Activated CD8-positive, alpha-beta memory T cell treated with anti-CD3 and anti-CD28 coated beads, Interleukin-2, amount 50 U/mL, for 1 hour (primary cell): ENCODE results near the gene RASGRP4.

Source experiments
- DNase-seq: peaks from one replicate; pipeline ENCODE4 v3.0.0-alpha.2; 2020; ENCODE audit errors: extremely low read depth

RASGRP4 gene

DNA sequence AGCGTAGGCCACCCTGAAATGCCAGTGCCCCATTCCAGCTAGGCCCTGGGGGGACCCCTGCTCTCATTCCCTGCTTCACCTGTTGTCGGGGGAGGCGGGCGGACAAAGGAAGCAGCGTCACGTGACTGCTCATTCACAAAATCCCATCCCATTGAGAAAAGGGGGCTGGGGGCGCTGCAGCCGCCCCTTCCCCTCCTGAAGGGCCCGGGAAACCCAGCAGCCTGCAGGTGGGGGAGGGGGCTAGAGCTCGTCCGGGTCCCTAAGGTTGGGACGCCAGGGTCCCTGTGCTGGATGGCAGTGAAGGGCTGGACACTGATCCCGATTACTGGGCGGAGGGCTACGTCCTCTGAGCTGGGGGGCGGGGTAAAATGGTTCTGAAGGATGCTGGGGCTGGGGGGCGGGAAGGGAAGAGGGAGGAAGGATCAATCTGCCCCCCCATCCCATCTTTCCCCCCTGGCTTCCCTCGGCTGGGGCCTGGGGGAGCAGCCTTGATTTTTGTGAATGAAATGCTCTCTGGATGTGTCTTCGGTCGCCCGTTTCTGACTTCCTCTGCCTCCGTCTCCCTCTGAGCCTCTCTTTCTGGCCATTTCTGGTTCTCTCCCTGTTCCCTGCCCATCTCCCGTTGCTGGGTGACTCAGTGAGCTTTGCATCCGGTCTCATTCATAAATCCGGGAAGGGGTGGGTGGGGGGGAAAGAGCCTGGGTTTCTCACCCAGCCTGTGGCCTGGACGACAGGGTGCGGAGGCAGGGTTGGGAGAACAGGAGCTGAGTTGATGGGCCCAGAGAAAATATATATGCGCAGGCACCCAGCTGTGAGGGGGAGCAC lies 36.7 kb downstream of the RASGRP4 start:
- no peak for DNase-seq

DNA sequence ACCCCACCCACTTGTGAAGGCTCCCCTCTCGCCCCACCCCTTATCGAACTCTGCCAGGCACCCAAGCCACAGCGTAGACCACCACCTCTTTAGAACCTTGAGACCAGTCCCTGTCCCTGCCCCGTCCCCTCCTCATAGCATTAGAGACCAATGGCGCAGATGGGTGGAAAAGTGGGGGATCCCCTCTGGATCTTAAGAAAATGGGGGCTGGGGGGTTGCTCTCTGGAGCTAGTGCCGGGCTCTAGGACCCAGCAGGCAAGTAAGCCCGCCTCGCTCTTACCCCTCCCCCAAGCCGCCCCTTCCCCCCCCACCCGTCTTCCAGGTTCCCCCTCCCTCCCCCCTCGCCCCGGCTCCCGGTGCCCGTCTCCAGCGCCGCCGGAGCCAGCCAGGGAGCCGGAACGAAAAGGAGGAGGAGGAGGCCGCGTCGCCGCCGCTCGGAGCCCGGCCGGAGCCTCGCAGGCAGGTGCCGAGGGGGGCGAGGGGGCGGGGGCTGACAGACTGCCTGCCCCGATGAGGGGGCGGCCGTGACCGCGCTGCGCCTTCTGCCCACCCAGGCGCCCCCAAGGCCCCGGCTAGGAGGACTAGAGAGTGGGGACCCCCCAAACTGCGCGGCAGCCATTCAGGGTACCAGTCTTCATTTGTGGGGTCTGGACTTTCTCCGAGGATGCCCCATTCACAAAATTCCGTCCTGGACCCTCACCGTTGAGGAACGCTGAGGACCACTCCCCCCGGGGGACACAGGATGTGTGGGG lies 37.5 kb downstream of the RASGRP4 start, which contains the start of gene SPRED3:
TSS of gene SPRED3 (plus strand) at position 349 of the 752 bp plus-strand sequence. CDS start 1,606 bp downstream, outside the sequence.
- no peak for DNase-seq

DNA sequence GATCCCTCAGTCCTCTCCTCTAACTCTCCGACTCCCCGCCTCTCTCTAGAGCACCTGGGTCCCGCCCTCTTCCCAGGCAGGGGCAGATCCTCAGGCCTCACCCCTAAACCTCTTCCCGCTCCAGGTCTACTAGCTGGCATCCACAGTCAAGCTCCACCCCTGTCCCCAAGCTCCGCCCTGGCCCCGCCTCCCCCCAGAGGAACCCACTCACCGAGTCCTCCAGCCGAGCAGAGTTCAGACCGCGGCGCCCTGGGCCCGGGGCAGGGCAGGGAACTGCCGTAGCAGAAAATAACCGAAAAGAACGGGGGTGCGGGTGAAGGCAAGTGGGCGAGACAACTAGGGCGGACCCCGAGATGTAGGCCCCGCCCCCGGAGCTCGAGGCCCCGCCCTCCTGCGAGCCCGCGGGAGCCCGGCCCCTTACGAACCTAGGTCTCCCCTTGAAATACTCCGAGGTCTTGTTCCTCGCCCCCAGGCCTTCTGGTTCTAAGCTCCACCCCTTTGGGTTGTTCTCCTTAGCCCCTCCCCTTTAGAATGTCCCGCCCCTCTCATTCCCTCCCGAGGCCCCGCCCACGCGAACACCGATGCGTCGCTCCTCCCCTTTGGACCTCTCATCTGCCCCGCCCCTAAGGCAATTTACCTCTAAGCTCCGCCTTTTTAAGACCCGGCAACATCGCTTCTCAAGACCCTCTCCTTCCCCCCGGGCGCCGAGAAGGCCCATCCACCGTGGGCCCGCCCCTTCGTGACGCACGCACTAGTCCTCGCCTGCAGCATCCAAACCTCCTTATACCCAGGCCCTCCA lies 38.3 kb downstream of the RASGRP4 start, which contains the start of gene GGN:
TSS of gene GGN (minus strand) at position 485 of the 799 bp plus-strand sequence. CDS start 773 bp downstream, outside the sequence.
- peak; percentile 44 for DNase-seq

DNA sequence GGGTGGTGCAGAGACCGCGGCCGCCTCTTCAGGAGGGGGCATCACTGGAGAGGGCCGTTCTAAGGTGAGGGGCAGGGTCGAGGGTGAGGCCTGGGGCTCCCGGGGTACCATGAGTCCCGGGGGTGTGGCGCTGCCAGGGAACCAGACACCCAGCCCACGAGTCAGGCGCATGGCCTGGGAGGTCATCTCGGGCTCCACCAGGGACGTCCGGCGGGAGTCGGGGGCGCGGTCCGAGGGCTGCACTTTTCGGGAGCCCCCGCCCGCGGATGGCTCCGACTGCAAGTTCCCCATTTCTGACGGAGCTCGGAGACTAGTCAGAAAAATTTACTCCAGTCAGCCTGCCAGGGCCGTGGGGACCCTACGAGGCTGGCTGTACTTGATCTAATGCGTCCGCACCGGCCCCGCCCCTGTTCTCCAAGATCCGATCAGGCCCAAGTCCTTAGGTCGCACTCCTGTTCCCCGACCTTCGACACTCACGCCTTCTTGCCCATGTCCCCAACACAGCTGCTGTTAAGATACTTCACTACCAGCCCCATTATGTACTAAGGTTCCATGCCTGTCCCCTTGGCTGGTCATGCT lies 39.0 kb downstream of the RASGRP4 start:
- no peak for DNase-seq

DNA sequence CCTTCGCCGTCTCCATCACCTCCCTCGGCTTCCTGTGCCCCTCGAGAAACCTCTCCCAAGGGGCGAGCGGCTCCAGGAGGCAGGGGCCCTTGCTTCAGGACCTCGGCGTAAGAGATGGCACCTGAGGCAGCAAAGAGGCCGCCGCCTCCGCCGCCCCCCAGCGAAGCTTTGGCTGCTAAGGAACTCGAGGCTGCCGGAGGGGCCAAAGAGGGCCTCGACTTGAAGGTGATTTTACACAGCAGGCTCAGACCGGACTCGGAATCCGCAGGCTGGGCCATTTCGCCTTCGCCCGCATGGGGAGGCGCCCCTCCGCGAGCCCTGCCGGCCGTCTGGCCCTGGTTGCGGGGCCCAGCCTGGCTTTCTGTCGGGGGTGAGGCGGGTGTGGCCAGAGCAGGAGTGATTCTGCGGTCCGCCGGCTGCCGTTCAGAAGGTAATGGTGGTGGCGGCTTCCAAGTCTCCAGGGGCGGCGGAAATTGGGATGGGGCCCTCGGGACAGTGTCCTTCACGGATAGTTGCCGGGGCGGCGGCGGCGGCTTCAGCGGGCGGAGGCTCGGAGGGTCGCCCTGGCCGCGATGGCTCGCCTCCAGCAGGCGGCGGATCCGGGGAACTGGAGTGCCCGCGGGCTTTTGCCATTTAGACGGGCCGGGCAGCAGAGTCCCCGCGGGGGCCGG lies 39.6 kb downstream of the RASGRP4 start:
- DNase-seq, result no peak

DNA sequence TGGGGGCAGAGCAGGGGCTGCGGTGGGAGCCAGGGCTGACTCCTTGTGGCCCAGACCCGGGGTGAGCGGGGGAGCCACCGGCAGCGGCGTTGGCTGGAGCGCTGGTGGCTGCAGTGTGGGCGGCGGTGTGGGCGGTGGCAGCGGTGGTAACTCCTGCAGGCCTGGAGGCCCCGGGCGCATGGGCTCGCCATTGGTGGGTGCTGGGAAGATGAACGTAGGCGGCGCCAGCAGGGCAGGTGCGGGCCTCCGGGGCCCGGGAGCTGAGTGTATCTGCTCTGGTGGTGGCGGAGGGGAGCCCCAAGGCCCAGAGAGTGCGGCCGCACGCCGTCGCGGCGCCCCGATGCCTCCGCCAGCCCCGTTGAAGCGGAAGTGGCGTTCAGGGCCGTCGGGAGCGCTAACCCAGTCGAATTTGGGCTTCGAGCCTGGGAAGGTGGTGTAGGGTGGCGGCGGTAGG lies 40.2 kb downstream of the RASGRP4 start:
- DNase-seq, result no peak

DNA sequence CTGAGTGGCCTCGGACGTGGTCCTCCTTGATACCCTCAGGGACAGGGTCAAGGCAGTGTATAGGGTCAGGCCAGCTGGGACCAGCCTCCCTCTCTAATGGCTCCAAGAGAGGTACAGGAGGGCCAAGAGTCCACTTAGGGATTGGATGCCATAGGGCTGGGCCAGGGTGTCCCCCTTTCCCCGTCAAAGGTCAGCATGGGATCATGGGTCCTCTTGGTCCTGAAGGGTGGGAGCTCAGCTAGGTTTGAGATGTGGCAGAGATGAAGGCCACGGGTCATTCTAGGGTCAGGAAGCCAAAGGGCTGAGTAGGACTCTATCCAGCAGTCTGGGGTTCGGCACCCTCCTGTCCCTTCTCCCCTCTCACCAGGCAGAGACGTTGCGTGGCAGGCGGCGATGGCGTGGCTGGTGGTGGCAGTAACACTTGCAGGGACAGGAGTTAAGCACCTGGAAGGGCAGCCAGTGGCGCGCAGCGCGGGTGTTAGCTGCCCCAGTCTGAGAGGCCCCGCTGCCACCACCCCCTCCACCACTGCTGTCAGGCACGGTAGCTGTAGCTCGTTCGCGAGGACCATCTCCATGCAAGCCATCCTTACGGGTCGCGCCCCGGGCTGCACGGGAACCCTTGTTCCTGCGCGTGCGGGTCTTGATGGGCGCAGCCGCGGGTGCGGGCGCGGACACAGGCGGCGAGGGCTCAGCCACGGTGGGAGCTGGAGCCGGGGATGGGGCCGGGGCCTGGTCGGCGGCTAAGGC lies 40.8 kb downstream of the RASGRP4 start:
- no peak for DNase-seq

DNA sequence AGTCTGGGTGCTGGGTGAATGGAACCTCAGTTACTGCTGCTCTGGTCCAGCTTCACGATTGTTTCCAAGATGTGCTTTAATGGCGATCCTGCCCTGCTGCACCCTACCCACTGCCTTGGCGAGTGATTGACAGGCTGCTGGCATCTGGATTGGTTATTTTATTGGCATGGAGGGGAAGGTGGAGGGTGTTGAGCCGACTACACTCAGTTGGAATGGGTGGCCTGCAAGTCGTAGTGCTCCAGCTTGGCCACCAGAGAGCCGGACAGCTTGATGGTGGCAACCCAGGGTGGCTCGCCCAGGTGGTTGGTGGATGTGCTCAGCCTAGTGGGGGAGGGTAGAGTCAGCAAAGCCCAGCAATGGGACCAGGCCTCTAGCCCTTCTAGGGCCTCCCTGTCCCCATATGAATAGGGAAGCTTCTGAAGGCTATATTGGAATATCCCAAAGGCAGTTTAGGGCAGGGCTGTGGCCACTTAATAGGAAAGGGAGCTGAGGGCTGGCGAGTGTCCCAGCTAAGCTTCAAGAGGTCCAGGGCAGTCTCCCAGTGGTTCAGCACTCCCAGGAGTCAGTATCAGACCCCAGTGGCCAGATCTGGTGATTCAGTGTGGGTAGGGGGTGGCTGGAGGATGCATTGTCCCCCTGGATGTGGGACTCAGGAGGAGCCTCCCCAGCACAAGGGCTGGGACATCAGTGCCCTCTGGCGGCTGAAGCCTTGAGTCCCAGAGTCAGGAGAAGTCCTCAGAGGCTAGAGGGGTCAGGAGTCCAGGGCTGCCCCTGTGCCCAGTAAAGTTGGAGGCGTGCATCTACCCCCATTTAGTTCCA lies 41.6 kb downstream of the RASGRP4 start:
- DNase-seq, result no peak

DNA sequence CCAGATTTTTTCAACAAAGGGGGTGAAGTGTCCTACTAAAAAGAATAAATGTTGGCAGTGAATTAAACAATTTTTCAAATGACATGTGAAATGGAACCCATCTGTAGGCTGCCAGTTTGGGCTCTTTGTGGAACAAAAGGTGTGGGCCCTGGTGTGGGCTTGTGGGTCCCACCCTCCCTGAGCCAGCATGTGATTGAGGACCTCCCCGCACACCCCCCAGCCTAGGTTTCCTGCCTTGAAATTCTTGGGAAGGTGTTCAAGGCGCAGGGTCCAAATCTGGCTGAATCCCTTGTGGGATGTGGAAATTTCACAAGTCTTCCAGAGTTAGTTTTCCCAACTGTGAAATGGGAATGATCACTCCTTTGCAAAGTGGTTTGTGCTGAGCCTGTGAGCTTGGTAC lies 42.3 kb downstream of the RASGRP4 start:
- no peak for DNase-seq

DNA sequence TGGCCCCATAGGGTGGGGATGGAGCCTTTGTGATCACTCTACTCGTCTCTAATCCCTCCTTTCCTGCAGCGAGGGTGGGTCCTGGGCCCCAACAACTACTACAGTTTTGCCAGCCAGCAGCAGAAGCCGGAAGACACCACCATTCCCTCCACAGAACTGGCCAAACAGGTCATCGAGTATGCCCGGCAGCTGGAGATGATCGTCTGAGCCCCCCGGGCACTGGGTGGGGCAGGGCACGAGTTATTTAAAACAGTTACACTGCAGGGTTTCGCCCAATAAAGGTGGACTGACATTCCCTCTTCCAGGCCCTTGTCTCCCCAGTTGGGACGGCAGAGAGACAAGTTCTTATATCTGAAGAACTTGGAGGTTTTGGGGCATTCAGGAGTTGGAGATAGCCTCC lies 42.8 kb downstream of the RASGRP4 start:
- no peak for DNase-seq

DNA sequence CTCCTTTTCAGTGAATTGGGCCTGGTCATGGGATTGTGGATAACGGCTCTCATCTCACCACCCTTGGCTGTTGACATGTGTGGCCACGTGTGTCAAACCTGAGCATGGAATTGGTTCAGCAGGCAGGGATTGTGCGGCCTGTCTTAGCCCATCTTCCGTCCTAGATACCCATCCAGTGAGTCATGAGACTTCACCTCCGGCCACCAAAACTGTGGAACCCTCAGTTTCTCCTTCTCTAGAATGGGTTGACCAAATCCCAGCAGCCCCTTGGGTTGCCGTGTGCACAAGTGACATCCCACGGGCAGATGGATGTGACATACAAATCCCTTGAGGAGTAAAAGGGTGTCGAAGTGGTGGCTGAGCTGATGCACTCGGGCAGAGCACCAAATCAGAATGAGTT lies 44.9 kb downstream of the RASGRP4 start:
- no peak for DNase-seq

DNA sequence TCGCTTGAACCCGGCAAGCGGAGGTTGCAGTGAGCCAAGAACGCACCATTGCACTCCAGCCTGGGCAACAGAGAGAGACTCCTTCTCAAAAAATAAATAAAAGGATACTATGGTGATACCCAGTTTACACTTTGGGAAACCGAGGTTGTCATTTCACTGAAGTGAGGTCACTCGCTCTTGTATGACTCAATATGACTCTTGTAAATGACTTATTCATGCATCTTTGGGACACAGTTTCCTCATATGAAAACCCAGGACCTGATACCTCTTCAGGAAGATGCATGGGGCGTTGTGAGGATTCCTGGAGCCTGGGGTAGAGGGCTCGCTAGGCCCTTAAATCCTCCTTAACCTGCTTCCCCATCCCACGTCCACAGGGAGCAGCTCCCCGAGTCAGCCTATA lies 47.2 kb downstream of the RASGRP4 start:
- DNase-seq, result no peak

DNA sequence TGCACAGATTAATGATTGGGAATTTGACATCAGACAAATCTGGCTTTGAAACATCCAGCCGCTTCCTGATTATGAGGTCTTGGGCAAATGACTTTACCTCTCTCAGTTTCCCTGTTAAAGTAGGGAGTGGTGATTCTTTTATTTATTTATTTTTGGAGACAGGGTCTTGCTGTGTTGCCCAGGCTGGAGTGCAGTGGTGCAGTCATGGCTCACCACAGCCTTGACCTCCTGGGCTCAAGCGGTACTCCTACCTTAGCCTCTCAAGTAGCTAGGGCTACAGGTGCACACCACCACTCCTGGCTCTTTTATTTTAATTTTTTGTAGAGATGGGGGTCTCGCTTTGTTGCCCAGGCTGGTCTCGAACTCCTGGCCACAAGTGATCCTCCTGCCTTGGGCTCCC lies 49.0 kb downstream of the RASGRP4 start:
- DNase-seq, result no peak

DNA sequence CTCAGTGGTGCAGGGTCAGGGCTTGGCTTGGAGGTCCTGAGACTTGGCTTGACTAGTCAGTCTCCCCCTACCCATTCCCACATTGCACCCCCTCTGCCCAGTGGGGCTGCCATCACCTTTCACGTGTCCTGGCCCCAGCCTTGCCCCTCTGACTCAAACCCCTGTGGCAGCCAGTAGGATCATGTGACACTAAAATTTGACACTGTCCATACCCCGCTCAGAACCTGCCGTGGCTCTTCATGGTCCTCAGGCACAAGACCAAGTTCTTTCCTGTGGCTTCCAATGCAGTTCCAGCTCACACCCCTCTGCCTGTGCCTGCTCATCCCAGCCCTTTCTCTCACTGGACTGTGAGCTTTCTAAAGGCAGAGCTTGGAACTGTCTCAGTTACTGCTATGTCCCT lies 49.4 kb downstream of the RASGRP4 start:
- DNase-seq, result no peak

DNA sequence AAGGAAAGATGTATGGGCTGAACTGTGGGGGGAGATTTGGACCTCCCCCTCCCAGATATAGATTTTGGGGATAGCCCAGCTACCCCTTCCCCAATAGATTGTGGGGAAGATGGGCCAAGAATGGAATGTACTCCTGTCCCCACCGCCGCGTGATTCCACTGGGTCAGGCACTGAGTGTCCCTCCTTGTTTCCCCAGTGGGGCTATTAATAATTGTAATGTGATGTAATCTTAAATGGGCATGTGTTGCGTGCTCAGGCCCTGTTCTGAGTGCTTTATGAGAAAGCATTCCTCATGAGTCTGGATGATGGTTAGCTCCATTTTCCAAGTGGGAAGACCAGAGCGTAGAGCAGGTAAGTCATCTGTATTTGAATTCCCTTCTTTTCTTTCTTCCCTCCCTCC lies 50.3 kb downstream of the RASGRP4 start:
- no peak for DNase-seq

DNA sequence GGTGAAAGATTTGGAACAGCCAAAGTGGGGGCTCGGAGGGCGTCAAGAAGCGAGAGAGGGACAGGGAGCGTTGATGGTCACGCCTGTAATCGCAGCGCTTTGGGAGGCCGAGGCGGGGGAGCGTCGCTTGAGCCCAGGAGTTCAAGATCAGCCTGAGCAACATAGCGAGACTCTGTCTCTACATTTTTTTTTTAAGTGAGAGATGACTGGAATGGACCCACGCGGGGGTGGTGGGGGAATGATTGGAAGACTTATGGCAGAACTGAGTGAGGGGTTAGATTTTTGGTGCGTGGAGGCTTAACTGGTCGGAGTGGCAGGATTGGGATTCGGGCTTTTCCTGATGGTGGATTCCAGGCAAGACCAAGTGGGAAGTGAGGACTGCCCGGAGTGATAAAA lies 50.9 kb downstream of the RASGRP4 start:
- DNase-seq, result no peak

DNA sequence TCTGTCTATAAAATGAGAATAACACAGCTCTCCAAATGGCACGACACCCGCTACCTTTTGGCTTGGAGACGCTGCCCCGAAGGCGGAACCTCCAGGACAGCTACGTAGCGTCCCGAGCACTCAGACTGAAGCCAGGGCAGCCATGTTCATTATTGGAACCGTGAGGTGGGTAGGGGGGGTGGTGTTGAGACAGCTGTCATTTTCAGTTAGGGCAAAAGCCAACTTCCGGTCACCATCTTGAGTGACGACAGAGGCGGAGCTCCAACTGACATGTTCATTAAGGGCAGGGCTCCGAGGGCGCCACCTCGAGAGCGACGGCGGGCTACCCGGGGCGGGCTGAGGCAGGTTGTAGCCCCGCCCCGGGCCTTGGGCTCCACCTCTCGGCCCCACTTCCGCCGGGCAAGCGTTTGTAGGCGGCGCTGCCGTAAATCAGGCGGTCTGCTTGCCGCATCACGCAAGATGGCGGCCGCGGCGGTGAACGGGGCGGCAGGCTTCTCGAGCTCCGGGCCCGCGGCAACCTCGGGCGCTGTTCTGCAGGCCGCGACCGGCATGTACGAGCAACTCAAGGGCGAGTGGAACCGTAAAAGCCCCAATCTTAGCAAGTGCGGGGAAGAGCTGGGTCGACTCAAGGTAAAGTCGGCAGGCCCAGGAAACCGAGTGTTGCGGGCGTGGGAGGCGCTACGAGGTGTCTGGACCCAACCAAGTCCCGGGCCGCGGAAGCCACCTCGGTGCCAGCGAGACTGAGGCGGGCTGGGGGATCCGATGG lies 51.5 kb downstream of the RASGRP4 start, which contains the start of gene PSMD8:
TSS of gene PSMD8 (plus strand) at position 240 of the 766 bp plus-strand sequence. CDS start at position 271, 31 bp downstream.
- peak; percentile 97 for DNase-seq

DNA sequence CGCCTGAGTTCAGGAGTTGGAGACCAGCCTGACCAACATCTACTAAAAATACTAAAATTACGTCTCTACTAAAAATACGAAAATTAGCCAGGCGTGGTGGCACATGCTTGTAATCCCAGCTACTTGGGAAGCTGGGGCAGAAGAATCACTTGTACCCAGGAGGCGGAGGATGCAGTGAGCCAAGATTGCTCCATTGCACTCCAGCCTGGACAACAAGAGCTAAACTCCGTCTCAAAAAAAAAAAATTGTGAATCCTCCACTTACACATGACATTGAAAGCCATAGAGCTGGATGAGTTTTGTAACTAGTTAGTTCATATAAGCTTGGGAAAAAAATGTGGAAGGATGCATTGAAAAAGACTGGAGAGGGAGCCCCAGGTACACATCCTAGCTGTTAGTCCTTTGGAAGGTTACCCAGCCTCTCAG lies 52.1 kb downstream of the RASGRP4 start:
- DNase-seq, result no peak

DNA sequence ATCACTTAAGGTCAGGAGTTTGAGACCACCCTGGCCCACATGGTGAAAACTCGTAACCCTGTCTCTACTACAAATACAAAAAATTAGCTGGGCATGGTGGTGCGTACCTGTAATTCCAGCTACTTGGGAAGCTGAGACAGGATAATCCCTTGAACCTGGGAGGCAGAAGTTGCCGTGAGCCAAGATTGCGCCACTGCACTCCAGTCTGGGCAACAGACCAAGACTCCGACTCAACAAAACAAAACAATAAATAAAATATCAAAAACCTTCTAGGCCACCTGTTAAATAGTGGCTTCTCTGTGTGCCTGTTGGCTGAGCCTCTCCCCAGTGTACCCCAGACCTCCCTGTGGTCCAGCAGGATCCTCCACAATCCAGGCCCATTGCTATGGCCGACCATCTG lies 54.9 kb downstream of the RASGRP4 start:
- no peak for DNase-seq
